HG03139 (cell line): ENCODE data around the gene MAPK8IP1.

Source experiments
- ATAC-seq: cut with Tn5 transposase; IDR thresholded peaks from one replicate; pipeline ENCODE4 v1.9.1; 2021; ENCODE audit not compliant: unreplicated experiment

Gene MAPK8IP1

GRCh38 chr11:45859661-45860140 lies 25.8 kb upstream of the MAPK8IP1 start:
- ATAC-seq, result no peak

GRCh38 chr11:45860348-45860747 lies 25.1 kb upstream of the MAPK8IP1 start:
- ATAC-seq, result no peak

GRCh38 chr11:45860764-45861510 lies 24.5 kb upstream of the MAPK8IP1 start:
- ATAC-seq, result no peak

GRCh38 chr11:45864041-45864440 lies 21.4 kb upstream of the MAPK8IP1 start:
- ATAC-seq, result no peak

- no peak for ATAC-seq
These were observed 15.9 kb upstream of the MAPK8IP1 start for GRCh38 chr11:45869551-45869950.

GRCh38 chr11:45870706-45871105 lies 14.7 kb upstream of the MAPK8IP1 start:
- no peak for ATAC-seq

GRCh38 chr11:45871638-45872037 lies 13.8 kb upstream of the MAPK8IP1 start:
- ATAC-seq, result no peak

- no peak for ATAC-seq
These were observed 12.6 kb upstream of the MAPK8IP1 start for GRCh38 chr11:45872651-45873356.

- ATAC-seq, result no peak
These were observed 9.1 kb upstream of the MAPK8IP1 start for GRCh38 chr11:45876401-45876800.

GRCh38 chr11:45877221-45877620 lies 8.2 kb upstream of the MAPK8IP1 start:
- no peak for ATAC-seq

- no peak for ATAC-seq
These were observed 7.6 kb upstream of the MAPK8IP1 start for GRCh38 chr11:45877845-45878244.

GRCh38 chr11:45879803-45880686 lies 5.4 kb upstream of the MAPK8IP1 start:
- ATAC-seq, result no peak

GRCh38 chr11:45880772-45881570 lies 4.5 kb upstream of the MAPK8IP1 start:
- no peak for ATAC-seq

- no peak for ATAC-seq
These were observed 3.6 kb upstream of the MAPK8IP1 start for GRCh38 chr11:45881708-45882368.

- no peak for ATAC-seq
These were observed 760 bp upstream of the MAPK8IP1 start for GRCh38 chr11:45884596-45885185.

- ATAC-seq, result no peak
These were observed 670 bp downstream of the MAPK8IP1 start for GRCh38 chr11:45885921-45886721.

- no peak for ATAC-seq
These were observed 1.5 kb downstream of the MAPK8IP1 start for GRCh38 chr11:45886816-45887520.

GRCh38 chr11:45887587-45887986 lies 2.1 kb downstream of the MAPK8IP1 start:
- ATAC-seq, result no peak
